ENCODE data around the gene PAK4.

PAK4 gene

DNA sequence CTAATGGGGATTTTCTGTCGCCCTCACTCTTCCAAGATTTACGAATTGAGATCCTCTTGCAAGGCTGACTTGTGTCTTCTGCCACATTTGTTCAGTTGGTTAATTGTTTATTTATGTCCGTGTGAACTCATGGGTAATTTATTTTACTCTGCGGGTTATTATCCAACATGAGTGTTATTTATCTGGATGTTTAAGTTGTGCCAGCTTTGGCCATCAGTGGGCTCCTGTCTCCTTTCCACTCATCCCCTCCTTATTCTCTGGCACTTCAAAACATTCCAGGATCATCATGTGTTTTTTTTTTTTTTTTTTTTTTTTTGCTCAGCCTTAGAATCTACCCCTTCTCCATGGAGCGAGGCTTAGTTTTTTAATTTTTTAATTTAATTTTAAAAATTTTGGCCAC, 22.4 kb upstream of the PAK4 start:
- no peak for TF ChIP-seq EZH2phosphoT487 (IDR thresholded peaks at IDR 0.05; ENCODE audit: borderline replicate concordance, low read length)
- TF ChIP-seq, protein P1, sequence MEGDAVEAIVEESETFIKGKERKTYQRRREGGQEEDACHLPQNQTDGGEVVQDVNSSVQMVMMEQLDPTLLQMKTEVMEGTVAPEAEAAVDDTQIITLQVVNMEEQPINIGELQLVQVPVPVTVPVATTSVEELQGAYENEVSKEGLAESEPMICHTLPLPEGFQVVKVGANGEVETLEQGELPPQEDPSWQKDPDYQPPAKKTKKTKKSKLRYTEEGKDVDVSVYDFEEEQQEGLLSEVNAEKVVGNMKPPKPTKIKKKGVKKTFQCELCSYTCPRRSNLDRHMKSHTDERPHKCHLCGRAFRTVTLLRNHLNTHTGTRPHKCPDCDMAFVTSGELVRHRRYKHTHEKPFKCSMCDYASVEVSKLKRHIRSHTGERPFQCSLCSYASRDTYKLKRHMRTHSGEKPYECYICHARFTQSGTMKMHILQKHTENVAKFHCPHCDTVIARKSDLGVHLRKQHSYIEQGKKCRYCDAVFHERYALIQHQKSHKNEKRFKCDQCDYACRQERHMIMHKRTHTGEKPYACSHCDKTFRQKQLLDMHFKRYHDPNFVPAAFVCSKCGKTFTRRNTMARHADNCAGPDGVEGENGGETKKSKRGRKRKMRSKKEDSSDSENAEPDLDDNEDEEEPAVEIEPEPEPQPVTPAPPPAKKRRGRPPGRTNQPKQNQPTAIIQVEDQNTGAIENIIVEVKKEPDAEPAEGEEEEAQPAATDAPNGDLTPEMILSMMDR (IDR thresholded peaks at IDR 0.05; ENCODE audit: low read depth, low read length, poor library complexity, severe bottlenecking) = no peak

GRCh38 chr19:39104186-39104596, 21.4 kb upstream of the PAK4 start:
- Histone ChIP-seq H3K9me3 (ENCODE audit: control insufficient read depth, insufficient read depth, low read length) (no peaks in the 10 kb centered on the region), H3K27ac (ENCODE audit: low read depth, low read length) (no peak overlapping the region), H3F3A (ENCODE audit: control insufficient read depth, insufficient read depth) (no peaks in the 10 kb centered on the region), H3K4me1 (ENCODE audit: control insufficient read depth, low read length) (no peaks in the 10 kb centered on the region), H3K27me3 (ENCODE audit: control insufficient read depth, low read length) (no peaks in the 10 kb centered on the region), H3K9me2 (replicated peaks; ENCODE audit: control insufficient read depth, low read length) (no peaks in the 10 kb centered on the region), H4K20me1 (ENCODE audit: control insufficient read depth, insufficient read depth, low read depth, low read length) (no peaks in the 10 kb centered on the region), H3K79me2 (ENCODE audit: control insufficient read depth, low read length) (no peaks in the 10 kb centered on the region), H3K4me3 (ENCODE audit: low read length) (no peak overlapping the region), H3K4me2 (ENCODE audit: low read length) (no peak overlapping the region), H3K36me3 (ENCODE audit: control insufficient read depth, low read length) (no peaks in the 10 kb centered on the region)
- TF ChIP-seq, protein P1 (IDR thresholded peaks at IDR 0.05; ENCODE audit: low read depth, low read length, poor library complexity, severe bottlenecking) = no peak
- TF ChIP-seq EZH2phosphoT487 (IDR thresholded peaks at IDR 0.05; ENCODE audit: borderline replicate concordance, low read length) = no peak

More for the DNA sequence above, 22.4 kb upstream of the PAK4 start:
- H3F3A ChIP-seq (ENCODE audit: control insufficient read depth, insufficient read depth) = no peaks in the 10 kb centered on the region
- H3K27me3 ChIP-seq (ENCODE audit: control insufficient read depth, low read length) = no peaks in the 10 kb centered on the region
- H4K20me1 ChIP-seq (ENCODE audit: control insufficient read depth, insufficient read depth, low read depth, low read length) = no peaks in the 10 kb centered on the region
- H3K9me3 ChIP-seq (ENCODE audit: control insufficient read depth, insufficient read depth, low read length) = no peaks in the 10 kb centered on the region
- H3K36me3 ChIP-seq (ENCODE audit: control insufficient read depth, low read length) = no peaks in the 10 kb centered on the region
- H3K9me2 ChIP-seq (replicated peaks; ENCODE audit: control insufficient read depth, low read length) = no peaks in the 10 kb centered on the region
- H3K79me2 ChIP-seq (ENCODE audit: control insufficient read depth, low read length) = no peaks in the 10 kb centered on the region
- no peaks in the 10 kb centered on the region for H3K4me1 ChIP-seq (ENCODE audit: control insufficient read depth, low read length)
- H3K4me3 ChIP-seq (ENCODE audit: low read length) = no peak overlapping the region
- H3K4me2 ChIP-seq (ENCODE audit: low read length) = no peak overlapping the region
- H3K27ac ChIP-seq (ENCODE audit: low read depth, low read length) = no peak overlapping the region

- no peak for TF ChIP-seq EZH2phosphoT487 (IDR thresholded peaks at IDR 0.05; ENCODE audit: borderline replicate concordance, low read length)
- TF ChIP-seq, protein P1 (IDR thresholded peaks at IDR 0.05; ENCODE audit: low read depth, low read length, poor library complexity, severe bottlenecking) = no peak
- no peaks in the 10 kb centered on the region for H3K4me1 ChIP-seq (ENCODE audit: control insufficient read depth, low read length)
- H3K4me3 ChIP-seq (ENCODE audit: low read length) = no peak overlapping the region
- H3K4me2 ChIP-seq (ENCODE audit: low read length) = no peak overlapping the region
- H3K36me3 ChIP-seq (ENCODE audit: control insufficient read depth, low read length) = no peaks in the 10 kb centered on the region
- H3K27me3 ChIP-seq (ENCODE audit: control insufficient read depth, low read length) = 0 out of 2 replicates have a peak, but pooled peaks cover 4% of the 10 kb centered on the region
- H4K20me1 ChIP-seq (ENCODE audit: control insufficient read depth, insufficient read depth, low read depth, low read length) = no peaks in the 10 kb centered on the region
- no peaks in the 10 kb centered on the region for H3F3A ChIP-seq (ENCODE audit: control insufficient read depth, insufficient read depth)
- H3K9me3 ChIP-seq (ENCODE audit: control insufficient read depth, insufficient read depth, low read length) = no peaks in the 10 kb centered on the region
- no peaks in the 10 kb centered on the region for H3K79me2 ChIP-seq (ENCODE audit: control insufficient read depth, low read length)
- no peaks in the 10 kb centered on the region for H3K9me2 ChIP-seq (replicated peaks; ENCODE audit: control insufficient read depth, low read length)
- H3K27ac ChIP-seq (ENCODE audit: low read depth, low read length) = no peak overlapping the region
These were observed 19.4 kb upstream of the PAK4 start for GRCh38 chr19:39106194-39106593.
